ENCODE results near the gene SLC6A8.

DNA sequence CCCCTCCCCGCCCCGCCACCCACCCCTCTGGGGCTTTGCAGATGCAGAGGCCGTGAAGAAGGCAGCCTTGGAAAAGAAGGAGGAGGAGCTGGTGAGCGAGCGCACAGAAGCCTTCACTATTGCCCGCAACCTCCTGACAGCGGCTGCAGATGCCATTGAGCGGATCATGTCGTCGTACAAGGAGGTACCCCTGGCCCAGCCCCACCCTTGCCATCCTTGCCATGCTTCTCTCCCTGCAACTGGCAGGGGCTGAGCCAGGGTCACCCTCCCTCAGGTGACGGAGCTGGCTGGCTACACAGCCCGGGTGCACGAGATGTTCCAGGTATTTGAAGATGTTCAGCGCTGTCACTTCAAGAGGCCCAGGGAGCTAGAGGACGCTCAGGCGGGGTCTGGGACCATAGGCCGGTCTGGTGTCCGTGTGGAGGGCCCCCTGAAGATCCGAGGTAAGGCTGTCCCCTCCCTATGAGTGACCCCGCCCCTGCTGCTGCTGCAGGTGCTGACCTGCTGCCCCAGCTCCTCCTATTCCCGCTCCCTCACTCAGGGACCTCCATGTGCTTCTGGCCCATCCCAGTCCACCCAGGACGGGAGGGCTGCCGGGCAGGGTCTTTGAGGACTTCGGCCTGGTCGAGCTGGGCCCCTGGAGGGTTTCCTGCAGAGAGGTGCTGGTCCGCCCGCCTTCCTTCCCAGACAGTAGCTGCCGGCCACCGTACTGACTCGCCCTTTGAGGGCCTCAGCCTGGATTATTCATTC, 48.5 kb downstream of the SLC6A8 start:
- TF ChIP-seq MYC (IDR thresholded peaks at IDR 0.05; ENCODE audit: low read depth, low read length) = no peak
- TF ChIP-seq, protein P1, sequence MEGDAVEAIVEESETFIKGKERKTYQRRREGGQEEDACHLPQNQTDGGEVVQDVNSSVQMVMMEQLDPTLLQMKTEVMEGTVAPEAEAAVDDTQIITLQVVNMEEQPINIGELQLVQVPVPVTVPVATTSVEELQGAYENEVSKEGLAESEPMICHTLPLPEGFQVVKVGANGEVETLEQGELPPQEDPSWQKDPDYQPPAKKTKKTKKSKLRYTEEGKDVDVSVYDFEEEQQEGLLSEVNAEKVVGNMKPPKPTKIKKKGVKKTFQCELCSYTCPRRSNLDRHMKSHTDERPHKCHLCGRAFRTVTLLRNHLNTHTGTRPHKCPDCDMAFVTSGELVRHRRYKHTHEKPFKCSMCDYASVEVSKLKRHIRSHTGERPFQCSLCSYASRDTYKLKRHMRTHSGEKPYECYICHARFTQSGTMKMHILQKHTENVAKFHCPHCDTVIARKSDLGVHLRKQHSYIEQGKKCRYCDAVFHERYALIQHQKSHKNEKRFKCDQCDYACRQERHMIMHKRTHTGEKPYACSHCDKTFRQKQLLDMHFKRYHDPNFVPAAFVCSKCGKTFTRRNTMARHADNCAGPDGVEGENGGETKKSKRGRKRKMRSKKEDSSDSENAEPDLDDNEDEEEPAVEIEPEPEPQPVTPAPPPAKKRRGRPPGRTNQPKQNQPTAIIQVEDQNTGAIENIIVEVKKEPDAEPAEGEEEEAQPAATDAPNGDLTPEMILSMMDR (IDR thresholded peaks at IDR 0.05; ENCODE audit: extremely low read depth in 1 of 2, insufficient read depth in 1 of 2, low read depth in 1 of 2, low read length in 2 of 2) = no peak
- TF ChIP-seq POLR2A (IDR thresholded peaks at IDR 0.05; ENCODE audit: low read depth, low read length) = no peak
- no peak for TF ChIP-seq EZH2 (IDR thresholded peaks at IDR 0.05; ENCODE audit: borderline replicate concordance, low read depth, low read length, severe bottlenecking)
- no peak for TF ChIP-seq POLR2AphosphoS5 (IDR thresholded peaks at IDR 0.05; ENCODE audit: insufficient read depth, low read depth, low read length)
- TF ChIP-seq, protein P2, sequence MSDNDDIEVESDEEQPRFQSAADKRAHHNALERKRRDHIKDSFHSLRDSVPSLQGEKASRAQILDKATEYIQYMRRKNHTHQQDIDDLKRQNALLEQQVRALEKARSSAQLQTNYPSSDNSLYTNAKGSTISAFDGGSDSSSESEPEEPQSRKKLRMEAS (IDR thresholded peaks at IDR 0.05; ENCODE audit: insufficient read depth, insufficient read length) = no peak
- no peak for TF ChIP-seq GATA2 (IDR thresholded peaks at IDR 0.05; ENCODE audit: insufficient read depth, insufficient read length, low read depth, low read length)
- TF ChIP-seq FOS (IDR thresholded peaks at IDR 0.05; ENCODE audit: borderline replicate concordance, insufficient read depth, low read length) = no peak
- TF ChIP-seq JUN (IDR thresholded peaks at IDR 0.05; ENCODE audit: borderline replicate concordance, insufficient read depth, insufficient read length, low read depth) = no peak
